HG02885 (cell line): Measurements from ENCODE around the gene IZUMO1R.
"Not testable (repeated sequence)": the region's sequence is repeated elsewhere in the genome, so short reads cannot be mapped to it uniquely, and the experiment has no call there.

Experiments used
- ATAC-seq: cut with Tn5 transposase; IDR thresholded peaks from one replicate; pipeline ENCODE4 v1.9.1; 2021; ENCODE audit warnings: mild to moderate bottlenecking; ENCODE audit not compliant: unreplicated experiment, poor library complexity

Gene IZUMO1R

GRCh38 chr11:94322501-94322900 lies 18.1 kb downstream of the IZUMO1R start:
- ATAC-seq: no peak

GRCh38 chr11:94325681-94326080 lies 21.3 kb downstream of the IZUMO1R start:
- peak; percentile 91 for ATAC-seq

- ATAC-seq: no peak
Measured at GRCh38 chr11:94326947-94327346, 22.6 kb downstream of the IZUMO1R start.

GRCh38 chr11:94328587-94329080 lies 24.3 kb downstream of the IZUMO1R start:
- ATAC-seq: no peak

- ATAC-seq: no peak
Measured at GRCh38 chr11:94329501-94329900, 25.1 kb downstream of the IZUMO1R start.

- ATAC-seq: no peak
Measured at GRCh38 chr11:94330789-94331188, 26.4 kb downstream of the IZUMO1R start.

GRCh38 chr11:94332814-94333213 lies 28.4 kb downstream of the IZUMO1R start:
- no peak for ATAC-seq

GRCh38 chr11:94336033-94336432 lies 31.7 kb downstream of the IZUMO1R start:
- no peak for ATAC-seq

GRCh38 chr11:94338651-94339050 lies 34.3 kb downstream of the IZUMO1R start:
- ATAC-seq: no peak

- ATAC-seq: no peak
Measured at GRCh38 chr11:94342250-94342649, 37.9 kb downstream of the IZUMO1R start.

GRCh38 chr11:94343495-94343894 lies 39.1 kb downstream of the IZUMO1R start:
- ATAC-seq: no peak

GRCh38 chr11:94346311-94346710 lies 41.9 kb downstream of the IZUMO1R start:
- not testable (repeated sequence) for ATAC-seq

- not testable (repeated sequence) for ATAC-seq
Measured at GRCh38 chr11:94350850-94351563, 46.6 kb downstream of the IZUMO1R start.
